GM23338 (cell line): Measurements from ENCODE around the gene PBXIP1. TPM values are rescaled to one million over a fixed set of nuclear protein-coding genes. Genes with fewer than 3 reads are reported as not detected.

ENCODE experiments used
- ATAC-seq: fragments of 200-7000 bp; cut with Tn5 transposase; 3 replicates; pipeline ENCODE4 v1.9.1; 2020
- DNase-seq: peaks from one replicate; pipeline ENCODE4 v3.0.0-alpha.2; 2015; ENCODE audit warnings: low spot score
- H2AFZ ChIP-seq: fragments of 200-600 bp; sonication (generic); 2 replicates; pipeline ENCODE4 v1.8.0; 2016; ENCODE audit warnings: antibody characterized with exemption, mild to moderate bottlenecking, moderate library complexity
- H3F3A ChIP-seq: fragments of 200-600 bp; sonication (generic); replicated peaks from 2 replicates; pipeline ENCODE4 v1.8.0; 2017; ENCODE audit warnings: antibody characterized with exemption, mixed run types, low read depth
- H3K27ac ChIP-seq: fragments of 200-600 bp; sonication (generic); 2 replicates; pipeline ENCODE4 v1.6.1; 2016; ENCODE audit warnings: low read depth
- H3K27me3 ChIP-seq: fragments of 200-600 bp; sonication (generic); 2 replicates; pipeline ENCODE4 v1.8.0; 2016; ENCODE audit warnings: mild to moderate bottlenecking, mixed run types, moderate library complexity; ENCODE audit not compliant: insufficient read depth
- H3K36me3 ChIP-seq: fragments of 200-600 bp; sonication (generic); 2 replicates; pipeline ENCODE4 v1.8.0; 2016; ENCODE audit warnings: mild to moderate bottlenecking; ENCODE audit not compliant: insufficient read depth
- H3K4me1 ChIP-seq: fragments of 200-600 bp; sonication (generic); 2 replicates; pipeline ENCODE4 v1.8.0; 2016; ENCODE audit warnings: mild to moderate bottlenecking, moderate library complexity; ENCODE audit not compliant: insufficient read depth
- H3K4me2 ChIP-seq: fragments of 200-600 bp; sonication (generic); 2 replicates; pipeline ENCODE4 v1.7.1; 2017; ENCODE audit warnings: mixed run types
- H3K4me3 ChIP-seq: fragments of 200-600 bp; sonication (generic); 2 replicates; pipeline ENCODE4 v1.6.1; 2016; ENCODE audit warnings: mixed run types
- H3K79me2 ChIP-seq: fragments of 200-600 bp; sonication (generic); replicated peaks from 2 replicates; pipeline ENCODE4 v1.8.0; 2017; ENCODE audit warnings: mild to moderate bottlenecking; ENCODE audit not compliant: insufficient read depth
- H3K9me2 ChIP-seq: fragments of 200-600 bp; sonication (generic); 2 replicates; pipeline ENCODE4 v1.8.0; 2017; ENCODE audit not compliant: insufficient read depth
- H4K20me1 ChIP-seq: fragments of 200-600 bp; sonication (generic); replicated peaks from 2 replicates; pipeline ENCODE4 v1.8.0; 2017; ENCODE audit warnings: mild to moderate bottlenecking; ENCODE audit not compliant: insufficient read depth
- H3K27ac Mint-ChIP-seq: 2 replicates; pipeline ENCODE4 v1.8.0; 2020; ENCODE audit warnings: inconsistent platforms, mild to moderate bottlenecking, moderate library complexity, mixed read lengths
- H3K27me3 Mint-ChIP-seq: 3 replicates; pipeline ENCODE4 v1.8.0; 2022; ENCODE audit warnings: low read depth, mild to moderate bottlenecking, moderate library complexity, mixed read lengths, inconsistent platforms; ENCODE audit not compliant: insufficient read depth, poor library complexity
- H3K36me3 Mint-ChIP-seq: 3 replicates; pipeline ENCODE4 v1.8.0; 2021; ENCODE audit warnings: low read depth, mild to moderate bottlenecking, inconsistent platforms, moderate library complexity, mixed read lengths
- H3K4me1 Mint-ChIP-seq: 3 replicates; pipeline ENCODE4 v1.8.0; 2020; ENCODE audit warnings: mild to moderate bottlenecking, inconsistent platforms, mixed read lengths
- H3K4me3 Mint-ChIP-seq: 3 replicates; pipeline ENCODE4 v1.8.0; 2021; ENCODE audit warnings: moderate library complexity, mild to moderate bottlenecking, inconsistent platforms, mixed read lengths
- H3K9me3 Mint-ChIP-seq: 3 replicates; pipeline ENCODE4 v1.8.0; 2020; ENCODE audit warnings: moderate library complexity, mild to moderate bottlenecking, inconsistent platforms, mixed read lengths
- CREB1 ChIP-seq: fragments of 250-450 bp; sonication (Bioruptor Pico); IDR thresholded peaks from 2 replicates; pipeline ENCODE4 v1.5.0; 2020; ENCODE audit warnings: low read depth, mild to moderate bottlenecking, moderate library complexity
- CTCF ChIP-seq, 2 experiments: fragments of 200-600 bp in 1 of 2; sonication (generic) in 1 of 2; conservative IDR thresholded peaks; 2 replicates each; pipeline versions ENCODE4 v1.5.1 to v1.6.1; 2016 to 2017; ENCODE audit warnings: antibody characterized with exemption in 2 of 2, low read depth in 2 of 2, mild to moderate bottlenecking in 2 of 2, moderate library complexity in 1 of 2
- EZH2phosphoT487 ChIP-seq: fragments of 200-600 bp; sonication (generic); IDR thresholded peaks from one replicate; pipeline ENCODE4 v1.8.1; 2018; ENCODE audit warnings: antibody characterized with exemption; ENCODE audit not compliant: unreplicated experiment
- JUNB ChIP-seq: IDR thresholded peaks from one replicate; pipeline ENCODE4 v1.6.1; 2016; ENCODE audit warnings: antibody characterized with exemption; ENCODE audit not compliant: unreplicated experiment
- POLR2AphosphoS5 ChIP-seq: IDR thresholded peaks from 2 replicates; pipeline ENCODE4 v1.6.1; 2016; ENCODE audit warnings: antibody characterized with exemption, low read depth
- REST ChIP-seq: IDR thresholded peaks from one replicate; pipeline ENCODE4 v1.6.1; 2018; ENCODE audit warnings: antibody characterized with exemption; ENCODE audit not compliant: unreplicated experiment
- STAT1 ChIP-seq: IDR thresholded peaks from one replicate; pipeline ENCODE4 v1.6.1; 2016; ENCODE audit warnings: antibody characterized with exemption; ENCODE audit not compliant: unreplicated experiment
- ZNF114 ChIP-seq: fragments of 250-450 bp; sonication (Bioruptor Pico); IDR thresholded peaks from 2 replicates; pipeline ENCODE4 v1.5.0; 2020; ENCODE audit warnings: mild to moderate bottlenecking, moderate library complexity
- ZNF331 ChIP-seq: fragments of 250-450 bp; sonication (Bioruptor Pico); IDR thresholded peaks from 2 replicates; pipeline ENCODE4 v1.5.0; 2020; ENCODE audit warnings: low read depth, mild to moderate bottlenecking, moderate library complexity
- ZNF462 ChIP-seq: fragments of 250-450 bp; sonication (Bioruptor Pico); IDR thresholded peaks from 2 replicates; pipeline ENCODE4 v1.5.0; 2020; ENCODE audit warnings: mild to moderate bottlenecking, moderate library complexity
- polyA plus RNA-seq: library from polyadenylated mRNA; unstranded; fragments of >200 nt; fragmentation: Nextera tagmentation; extraction: Ambion mirVana; gene quantifications from 2 replicates; pipeline ENCODE4 v1.2.1, GENCODE V29; 2016
- total RNA-seq: library from RNA; depleted of rRNA; stranded (reverse); fragments of >200 nt; shearing (Covaris generic); gene quantifications from 2 replicates; pipeline ENCODE4 v1.2.3, GENCODE V29; 2014

PBXIP1 gene
- total and polyA plus RNA-seq, 2 experiments from 2014 or later: 7.0 to 31.8 TPM

- Histone ChIP-seq H3K27ac (no peak overlapping the region), H3K79me2 (no peaks in the 10 kb centered on the region), H3K4me1 (no peaks in the 10 kb centered on the region), H3K4me2 (no peak overlapping the region), H3F3A (no peaks in the 10 kb centered on the region), H3K27me3 (no peaks in the 10 kb centered on the region), H3K36me3 (no peaks in the 10 kb centered on the region), H2AFZ (no peak overlapping the region), H3K4me3 (no peak overlapping the region), H4K20me1 (no peaks in the 10 kb centered on the region), H3K9me2 (no peaks in the 10 kb centered on the region)
- no peaks in the 10 kb centered on the region for H3K4me1 Mint-ChIP-seq
- no peak overlapping the region for H3K27ac Mint-ChIP-seq
- no peaks in the 10 kb centered on the region for H3K36me3 Mint-ChIP-seq
- H3K27me3 Mint-ChIP-seq: peaks cover 2% of the 10 kb centered on the region
- TF ChIP-seq ZNF114 (CRISPR knock-in tag) (no peak), ZNF462 (CRISPR knock-in tag) (no peak), CREB1 (no peak), STAT1 (no peak), POLR2AphosphoS5 (no peak), CTCF (conservative IDR thresholded peaks at IDR 0.05; ENCODE audit: low read depth in 2 of 2) (no peak), JUNB (no peak), EZH2phosphoT487 (no peak), ZNF331 (no peak), REST (no peak)
- no peak for ATAC-seq
- DNase-seq: no peak
- H3K9me3 Mint-ChIP-seq: peaks cover 3% of the 10 kb centered on the region; the same call in 2 of the 3 replicates
- H3K4me3 Mint-ChIP-seq: no peak overlapping the region
Measured at GRCh38 chr1:154901591-154901990, 54.3 kb downstream of the PBXIP1 start.
